ENCODE measurements around the gene BCAS3.

BCAS3 gene

GRCh38 chr17:61330174-61331150 is 652.8 kb downstream of the BCAS3 start:
- DNase-seq, result no peak

GRCh38 chr17:61331178-61331577 is 653.5 kb downstream of the BCAS3 start:
- no peak for DNase-seq

- DNase-seq, result no peak
These were observed 654.2 kb downstream of the BCAS3 start for GRCh38 chr17:61331886-61332285.

- no peak for DNase-seq
These were observed 655.5 kb downstream of the BCAS3 start for GRCh38 chr17:61333136-61333535.

GRCh38 chr17:61334673-61335072 is 657.0 kb downstream of the BCAS3 start:
- DNase-seq, result no peak

GRCh38 chr17:61335105-61335844 is 657.6 kb downstream of the BCAS3 start:
- DNase-seq, result no peak

GRCh38 chr17:61335845-61336655 is 658.4 kb downstream of the BCAS3 start:
- DNase-seq, result no peak

GRCh38 chr17:61337290-61337689 is 659.6 kb downstream of the BCAS3 start:
- DNase-seq, result no peak

- DNase-seq, result no peak
These were observed 660.5 kb downstream of the BCAS3 start for GRCh38 chr17:61338000-61338798.

GRCh38 chr17:61338874-61339478 is 661.3 kb downstream of the BCAS3 start:
- no peak for DNase-seq

GRCh38 chr17:61340431-61341209 is 663.0 kb downstream of the BCAS3 start:
- no peak for DNase-seq

- no peak for DNase-seq
These were observed 665.9 kb downstream of the BCAS3 start for GRCh38 chr17:61343576-61343975.

GRCh38 chr17:61345061-61345460 is 667.4 kb downstream of the BCAS3 start:
- no peak for DNase-seq

- no peak for DNase-seq
These were observed 668.4 kb downstream of the BCAS3 start for GRCh38 chr17:61345825-61346666.

GRCh38 chr17:61349350-61349749 is 671.7 kb downstream of the BCAS3 start:
- no peak for DNase-seq

GRCh38 chr17:61351745-61352407 is 674.2 kb downstream of the BCAS3 start:
- DNase-seq, result no peak

GRCh38 chr17:61352408-61352770 is 674.7 kb downstream of the BCAS3 start:
- DNase-seq, result no peak

- DNase-seq, result no peak
These were observed 675.3 kb downstream of the BCAS3 start for GRCh38 chr17:61352781-61353491.

- no peak for DNase-seq
These were observed 676.0 kb downstream of the BCAS3 start for GRCh38 chr17:61353615-61354014.
